ENCODE measurements around the gene THRB. TPM values are rescaled to one million over a fixed set of nuclear protein-coding genes. Genes with fewer than 3 reads are reported as not detected.

THRB gene
- total RNA-seq, 2 experiments from 2014 or later: not detected

DNA sequence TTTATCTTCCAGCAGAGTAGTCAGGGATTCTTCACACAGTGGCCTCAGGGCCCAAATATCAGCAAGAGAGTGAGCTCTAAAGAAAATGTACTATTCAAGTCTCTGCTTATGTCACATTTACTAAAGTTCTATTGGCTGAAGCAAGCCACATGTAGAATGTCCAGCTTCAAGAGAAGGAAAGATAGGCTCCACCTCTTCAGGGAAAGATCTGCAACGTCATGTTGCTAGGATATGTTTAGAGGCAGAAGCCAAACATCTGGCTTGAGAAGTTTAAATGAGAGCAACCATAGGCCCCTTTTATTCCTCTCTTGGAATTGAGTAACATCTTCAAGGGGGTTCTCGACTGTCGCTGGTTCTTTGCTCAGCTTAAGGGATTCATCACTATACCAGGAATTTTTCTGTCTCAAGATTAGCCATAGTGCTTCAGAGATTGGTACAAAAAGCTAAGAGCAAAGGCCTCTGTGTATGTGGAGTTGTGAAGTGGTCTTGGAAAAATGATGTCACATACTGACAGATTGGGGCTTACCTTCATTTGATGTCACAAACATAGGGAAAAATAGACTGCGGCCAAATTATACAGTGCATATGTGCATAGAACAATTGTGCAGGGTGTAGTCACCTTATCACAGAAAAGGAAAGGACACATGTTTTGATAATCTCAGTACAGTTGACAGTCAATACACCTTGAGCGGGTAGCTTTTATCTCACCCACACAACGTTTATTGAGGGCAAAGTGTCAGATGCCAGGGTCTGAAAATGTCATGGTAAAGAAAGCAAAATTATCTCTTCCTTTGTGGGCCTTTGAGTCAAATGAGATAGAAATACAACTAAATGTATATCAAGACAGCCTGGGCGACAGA lies 11.3 kb upstream of the THRB start:
- H3K4me1 Mint-ChIP-seq: no peaks in the 10 kb centered on the region
- no peak overlapping the region for H3K27ac Mint-ChIP-seq
- peaks cover 12% of the 10 kb centered on the region for H3K27me3 Mint-ChIP-seq
- DNase-seq (no peak), ATAC-seq (no peak)
- peaks cover 1% of the 10 kb centered on the region for H3K9me3 Mint-ChIP-seq (ENCODE audit: low read depth)
- no peak overlapping the region for H3K4me3 Mint-ChIP-seq
- CTCF ChIA-PET: no interaction called here
- no peaks in the 10 kb centered on the region for H3K36me3 Mint-ChIP-seq

GRCh38 chr3:24504772-24505171 lies 10.1 kb upstream of the THRB start:
- H3K4me1 Mint-ChIP-seq: no peaks in the 10 kb centered on the region
- H3K27me3 Mint-ChIP-seq: peaks cover 12% of the 10 kb centered on the region
- H3K27ac Mint-ChIP-seq: no peak overlapping the region
- H3K9me3 Mint-ChIP-seq (ENCODE audit: low read depth): peaks cover 1% of the 10 kb centered on the region
- no peak for DNase-seq
- H3K36me3 Mint-ChIP-seq: no peaks in the 10 kb centered on the region
- no peak overlapping the region for H3K4me3 Mint-ChIP-seq
- CTCF ChIA-PET: no interaction called here
- ATAC-seq: no peak

- peaks cover 1% of the 10 kb centered on the region for H3K9me3 Mint-ChIP-seq (ENCODE audit: low read depth)
- CTCF ChIA-PET: no interaction called here
- no peak overlapping the region for H3K4me3 Mint-ChIP-seq
- H3K27me3 Mint-ChIP-seq: peaks cover 16% of the 10 kb centered on the region
- no peaks in the 10 kb centered on the region for H3K4me1 Mint-ChIP-seq
- no peak overlapping the region for H3K27ac Mint-ChIP-seq
- no peak for DNase-seq
- no peaks in the 10 kb centered on the region for H3K36me3 Mint-ChIP-seq
- ATAC-seq: no peak
These were observed 9.0 kb upstream of the THRB start for GRCh38 chr3:24503616-24504113.

- DNase-seq: no peak
- no peak for ATAC-seq
- H3K9me3 Mint-ChIP-seq (ENCODE audit: low read depth): peaks cover 1% of the 10 kb centered on the region
- H3K27me3 Mint-ChIP-seq: peaks cover 23% of the 10 kb centered on the region
- H3K36me3 Mint-ChIP-seq: no peaks in the 10 kb centered on the region
- H3K27ac Mint-ChIP-seq: no peak overlapping the region
- H3K4me1 Mint-ChIP-seq: no peaks in the 10 kb centered on the region
- no peak overlapping the region for H3K4me3 Mint-ChIP-seq
- CTCF ChIA-PET: no interaction called here
These were observed 8.0 kb upstream of the THRB start for GRCh38 chr3:24502690-24503089.

- H3K36me3 Mint-ChIP-seq: no peaks in the 10 kb centered on the region
- H3K4me1 Mint-ChIP-seq: no peaks in the 10 kb centered on the region
- H3K27ac Mint-ChIP-seq: no peak overlapping the region
- peaks cover 1% of the 10 kb centered on the region for H3K9me3 Mint-ChIP-seq (ENCODE audit: low read depth)
- H3K4me3 Mint-ChIP-seq: no peak overlapping the region
- DNase-seq (no peak), ATAC-seq (no peak)
- CTCF ChIA-PET: no interaction called here
- peaks cover 36% of the 10 kb centered on the region for H3K27me3 Mint-ChIP-seq
These were observed 6.2 kb upstream of the THRB start for GRCh38 chr3:24500806-24501205.

GRCh38 chr3:24499991-24500390 lies 5.3 kb upstream of the THRB start:
- H3K4me3 Mint-ChIP-seq: no peak overlapping the region
- CTCF ChIA-PET: no interaction called here

DNA sequence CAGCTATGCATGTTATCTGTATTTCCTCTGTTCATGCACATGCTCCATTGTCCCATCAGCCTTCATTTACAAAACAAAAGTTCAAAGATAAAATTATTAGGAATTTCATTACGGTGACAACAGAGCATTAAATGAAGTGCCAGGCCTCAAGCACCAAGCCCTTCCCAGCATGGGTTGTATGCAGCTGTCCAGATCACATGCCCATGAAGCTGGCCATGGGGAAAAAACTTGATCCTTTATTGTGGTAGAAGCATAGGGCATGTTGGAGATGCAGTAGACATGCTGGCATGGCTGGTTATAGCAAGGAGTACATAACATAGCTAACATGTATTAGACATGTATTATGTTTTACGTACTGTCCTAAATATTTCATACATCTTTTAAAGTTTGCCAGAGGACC lies 4.1 kb upstream of the THRB start:
- no peaks in the 10 kb centered on the region for H3K4me1 Mint-ChIP-seq
- no peak overlapping the region for H3K27ac Mint-ChIP-seq
- H3K4me3 Mint-ChIP-seq: no peak overlapping the region
- H3K27me3 Mint-ChIP-seq: peaks cover 48% of the 10 kb centered on the region
- ATAC-seq (no peak), DNase-seq (no peak)
- H3K9me3 Mint-ChIP-seq (ENCODE audit: low read depth): no peaks in the 10 kb centered on the region
- CTCF ChIA-PET: no interaction called here
- H3K36me3 Mint-ChIP-seq: peaks cover 1% of the 10 kb centered on the region

More at GRCh38 chr3:24499991-24500390, 5.3 kb upstream of the THRB start:
- DNase-seq: no peak
- ATAC-seq: no peak
- Mint-ChIP-seq H3K36me3 (peaks cover 1% of the 10 kb centered on the region), H3K27ac (no peak overlapping the region), H3K4me1 (no peaks in the 10 kb centered on the region), H3K27me3 (peaks cover 39% of the 10 kb centered on the region), H3K9me3 (ENCODE audit: low read depth) (peaks cover 1% of the 10 kb centered on the region)

- H3K4me1 Mint-ChIP-seq: no peaks in the 10 kb centered on the region
- CTCF ChIA-PET: no interaction called here
- peaks cover 1% of the 10 kb centered on the region for H3K36me3 Mint-ChIP-seq
- no peak overlapping the region for H3K27ac Mint-ChIP-seq
- no peak for DNase-seq
- H3K27me3 Mint-ChIP-seq: peaks cover 52% of the 10 kb centered on the region
- no peaks in the 10 kb centered on the region for H3K9me3 Mint-ChIP-seq (ENCODE audit: low read depth)
- no peak for ATAC-seq
- no peak overlapping the region for H3K4me3 Mint-ChIP-seq
These were observed 3.7 kb upstream of the THRB start for GRCh38 chr3:24498391-24498790.

DNA sequence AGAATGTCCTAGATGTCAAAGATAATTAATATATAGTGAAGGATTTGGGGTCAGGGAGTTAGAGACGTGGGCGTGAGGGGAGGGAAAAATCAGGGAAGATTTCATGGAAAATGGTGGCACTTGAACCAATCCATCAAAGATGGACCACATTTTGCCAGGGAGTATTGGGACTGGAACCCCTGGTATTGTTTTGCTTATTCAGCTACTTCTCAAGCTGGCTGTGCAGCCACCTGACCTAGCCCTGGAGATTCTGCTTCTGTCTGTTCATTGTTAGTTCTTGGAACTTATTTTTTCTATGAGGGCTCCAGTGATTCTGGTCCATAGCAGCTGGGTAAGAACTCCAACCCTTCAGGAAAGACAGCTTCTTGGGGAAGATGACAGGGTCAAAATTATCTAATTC lies 3.3 kb upstream of the THRB start:
- Mint-ChIP-seq H3K27ac (no peak overlapping the region), H3K4me3 (no peak overlapping the region), H3K4me1 (no peaks in the 10 kb centered on the region), H3K9me3 (ENCODE audit: low read depth) (no peaks in the 10 kb centered on the region), H3K27me3 (peaks cover 57% of the 10 kb centered on the region), H3K36me3 (peaks cover 1% of the 10 kb centered on the region)
- DNase-seq (no peak), ATAC-seq (no peak)
- CTCF ChIA-PET: no interaction called here

DNA sequence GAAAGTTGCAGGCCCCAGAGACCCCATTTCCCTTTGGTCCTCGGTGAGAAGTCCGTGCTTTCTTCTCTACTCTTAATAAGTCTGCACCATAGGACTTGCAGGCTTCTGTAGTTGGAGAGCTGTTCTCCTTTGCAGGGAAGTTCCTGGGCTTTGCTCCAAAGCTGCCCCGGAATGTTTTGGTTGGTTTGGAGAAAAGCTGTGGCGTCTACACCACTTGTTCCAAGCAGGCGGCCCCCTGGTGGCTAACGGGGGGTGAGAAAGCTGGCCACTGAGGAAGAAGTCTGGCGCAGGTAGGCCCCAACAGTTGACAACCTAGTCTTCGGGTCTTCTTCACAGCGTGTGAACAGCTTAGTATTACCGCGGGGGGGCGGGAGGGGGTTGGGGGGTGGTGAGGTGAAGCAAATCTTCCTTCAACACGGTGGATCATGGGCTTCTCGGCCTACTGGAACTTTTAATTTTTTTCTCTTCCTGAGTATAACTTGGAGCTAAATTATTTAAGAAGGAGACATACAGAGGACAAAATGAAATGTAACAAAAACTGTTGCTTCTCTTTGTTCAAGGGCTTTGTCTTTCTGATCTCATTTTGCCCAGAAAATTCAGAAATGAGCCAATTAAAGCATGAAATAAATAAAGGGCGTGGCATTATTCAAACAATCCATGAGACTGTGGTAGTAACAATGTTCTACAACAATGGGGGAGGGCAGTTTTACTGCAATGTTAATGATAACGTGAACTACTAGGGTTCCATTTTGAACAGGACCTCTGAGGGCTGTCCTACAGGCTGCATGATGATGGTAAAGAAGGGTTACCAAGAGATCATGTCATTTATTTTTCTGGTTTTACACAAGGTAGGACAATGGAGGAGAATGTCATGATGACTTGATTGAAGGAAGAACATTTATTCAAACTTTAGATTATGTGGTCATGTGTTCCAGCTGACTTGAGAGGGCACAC lies 2.2 kb upstream of the THRB start:
- CTCF ChIA-PET: no interaction called here
- Mint-ChIP-seq H3K4me3 (no peak overlapping the region), H3K27me3 (peaks cover 60% of the 10 kb centered on the region), H3K36me3 (peaks cover 1% of the 10 kb centered on the region), H3K4me1 (no peaks in the 10 kb centered on the region), H3K9me3 (ENCODE audit: low read depth) (no peaks in the 10 kb centered on the region), H3K27ac (no peak overlapping the region)
- ATAC-seq (no peak), DNase-seq (no peak)

DNA sequence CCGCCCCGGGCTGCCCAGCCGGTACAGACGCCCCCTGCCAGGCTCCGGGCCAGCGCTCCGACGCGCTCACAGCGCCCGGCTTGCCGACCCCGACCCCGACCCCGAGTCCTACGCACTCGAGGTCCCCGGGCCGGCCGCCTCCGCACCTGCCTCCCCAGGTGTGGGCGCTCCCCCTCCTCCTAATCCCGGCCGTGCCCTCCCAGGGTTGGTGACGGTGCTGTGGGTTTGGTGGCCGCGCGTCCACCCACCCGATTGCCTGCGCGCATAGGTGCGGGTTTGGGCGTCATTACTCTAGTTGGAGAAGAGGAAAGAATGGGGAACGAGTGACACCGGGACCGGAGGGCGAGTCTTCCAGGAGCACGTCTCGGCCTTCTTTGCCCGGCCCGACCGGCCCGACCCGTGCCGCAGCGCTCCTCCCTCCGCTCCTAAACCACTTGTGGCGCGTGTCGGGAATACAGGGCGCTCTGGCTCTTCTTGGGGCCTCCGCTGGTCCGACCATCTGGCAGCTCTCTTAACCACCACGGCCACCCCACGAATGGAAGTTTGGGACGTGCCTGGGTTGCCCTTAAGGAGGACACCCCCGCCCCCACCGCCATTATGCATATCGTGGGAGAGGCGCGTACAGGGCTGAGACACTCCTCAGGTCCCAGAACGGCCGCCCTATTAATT lies 810 bp upstream of the THRB start:
- Mint-ChIP-seq H3K27ac (no peak overlapping the region), H3K9me3 (ENCODE audit: low read depth) (no peaks in the 10 kb centered on the region), H3K4me1 (no peaks in the 10 kb centered on the region), H3K4me3 (no peak overlapping the region), H3K27me3 (peaks cover 65% of the 10 kb centered on the region), H3K36me3 (peaks cover 1% of the 10 kb centered on the region)
- CTCF ChIA-PET: no interaction called here
- DNase-seq (no peak), ATAC-seq (no peak)

DNA sequence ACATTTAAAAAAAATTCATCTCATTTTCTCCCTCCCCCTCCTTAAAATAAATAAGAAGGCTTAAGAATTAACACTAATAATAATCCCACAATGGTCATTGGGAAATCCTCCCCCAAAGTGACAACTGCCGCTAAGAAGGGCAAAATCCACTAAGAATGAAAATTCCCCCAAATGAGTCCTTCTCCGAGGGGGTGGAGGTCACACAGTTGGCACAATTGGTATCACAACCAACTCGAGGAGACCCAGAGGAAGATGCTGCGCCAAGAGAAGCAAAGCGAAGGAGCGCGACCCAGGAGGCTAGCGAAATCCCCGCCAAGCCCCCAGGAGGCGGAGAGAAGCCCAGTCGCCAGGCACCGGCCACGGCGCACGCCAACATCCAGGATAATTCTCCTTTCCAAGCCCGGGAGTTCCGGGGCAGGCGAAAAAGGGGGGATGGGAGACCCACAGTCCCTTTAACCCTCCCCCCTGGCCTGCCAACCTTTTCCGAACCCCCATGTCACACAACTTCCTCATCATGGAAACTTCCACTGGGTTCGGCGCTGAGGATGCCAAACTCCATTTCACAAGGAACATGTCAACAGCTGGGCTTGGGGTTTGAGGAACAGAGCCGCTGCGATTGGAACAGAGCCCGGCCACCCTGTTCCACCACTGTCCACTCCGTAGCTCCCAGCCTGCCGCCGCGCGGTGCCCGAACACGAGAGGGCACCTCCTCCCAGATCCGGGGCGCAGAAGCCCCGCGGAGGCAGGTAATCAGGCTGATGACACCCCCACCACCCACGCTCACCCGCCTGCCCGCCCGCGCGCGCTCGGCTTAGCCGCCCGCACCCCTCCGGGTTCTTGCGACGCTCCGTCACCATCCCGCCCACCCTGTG lies 668 bp downstream of the THRB start:
- Mint-ChIP-seq H3K27me3 (peaks cover 65% of the 10 kb centered on the region), H3K9me3 (ENCODE audit: low read depth) (no peaks in the 10 kb centered on the region), H3K4me1 (no peaks in the 10 kb centered on the region), H3K36me3 (peaks cover 1% of the 10 kb centered on the region), H3K4me3 (no peak overlapping the region), H3K27ac (no peak overlapping the region)
- no peak for DNase-seq
- CTCF ChIA-PET: no interaction called here
- no peak for ATAC-seq

Data from activated CD8-positive, alpha-beta memory T cell treated with anti-CD3 and anti-CD28 coated beads, Interleukin-2, amount 10 ng/mL, durations not matched to agents 7 days and 5 days (primary cell).